Measurements from ENCODE around the gene CDH4. TPM values are rescaled to one million over a fixed set of nuclear protein-coding genes. Genes with fewer than 3 reads are reported as not detected.

The CDH4 gene
- total RNA-seq, 2 donors from 2014 or later: 0.06 TPM; not detected in 1

DNA sequence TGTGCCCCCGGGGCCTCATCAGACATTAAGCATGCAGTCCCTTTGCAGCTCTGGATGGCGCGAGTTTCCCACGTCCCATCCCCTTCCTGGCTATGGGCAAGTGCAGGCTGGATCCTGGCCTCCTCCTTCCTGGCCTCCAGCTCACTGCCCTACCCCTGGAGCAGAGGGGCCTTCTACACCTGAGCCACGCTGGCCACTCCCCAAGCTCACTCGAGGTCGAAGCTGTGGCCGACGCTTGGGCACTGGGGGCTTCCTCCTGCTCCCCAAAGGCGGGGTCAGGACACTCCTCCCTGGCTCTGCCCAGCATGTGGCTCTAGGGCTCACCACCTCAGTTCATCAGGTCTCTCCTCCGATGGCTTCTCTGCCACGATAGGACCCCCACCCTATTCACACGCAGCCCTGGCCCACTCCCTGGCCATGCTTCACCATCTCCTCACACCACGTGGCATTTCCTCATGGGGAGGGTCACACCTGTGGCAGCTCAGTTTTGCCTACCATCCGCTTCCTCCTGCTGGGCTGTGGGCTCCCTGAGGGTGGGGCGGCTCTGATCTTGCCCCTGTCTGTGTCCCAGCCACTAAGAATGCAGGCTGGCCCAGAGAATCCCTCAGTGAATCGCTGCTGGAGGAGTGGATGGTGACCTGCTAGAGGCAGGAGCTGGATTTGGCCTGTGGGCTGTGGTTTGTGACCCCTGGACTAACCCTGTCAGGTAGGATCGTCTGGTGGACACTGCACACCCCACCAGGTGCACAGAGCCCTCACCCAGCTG, 532.9 kb downstream of the CDH4 start:
- intact Hi-C loops (cut with DNase I, micrococcal nuclease): no loop called here
- ATAC-seq (no peak), DNase-seq (no peak)

DNA sequence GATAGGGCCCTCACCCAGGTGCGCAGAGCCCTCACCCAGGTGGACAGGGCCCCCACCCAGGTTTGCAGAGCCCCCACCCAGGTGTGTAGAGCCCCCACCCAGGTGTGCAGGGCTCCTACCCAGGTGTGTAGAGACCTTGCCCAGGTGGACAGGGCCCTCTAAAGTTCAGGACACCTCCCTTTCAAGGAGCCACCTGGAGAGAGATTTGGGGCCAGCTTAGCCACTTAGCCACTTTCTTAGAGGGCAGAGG, 533.4 kb downstream of the CDH4 start:
- ATAC-seq: no peak
- intact Hi-C loops (cut with DNase I, micrococcal nuclease): no loop called here

DNA sequence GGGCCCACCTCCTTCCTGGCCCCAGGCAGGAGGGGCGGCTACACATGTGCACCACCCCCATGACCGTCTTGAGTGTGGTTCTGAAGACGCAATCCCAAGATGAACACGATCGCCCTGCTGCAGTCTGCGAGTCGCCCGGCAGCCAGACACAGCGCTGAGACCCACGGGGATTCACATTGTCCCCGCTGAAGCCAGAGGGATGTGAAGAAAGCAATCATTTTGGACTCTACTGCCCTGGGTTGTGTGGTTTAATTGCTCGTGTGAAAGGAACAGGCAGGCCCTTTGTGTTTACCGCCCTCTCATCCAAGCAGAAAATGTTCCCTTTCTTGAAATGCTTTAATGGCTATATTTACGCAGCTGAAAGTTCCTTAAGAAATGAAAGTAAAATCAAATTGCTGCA, 534.2 kb downstream of the CDH4 start:
- ATAC-seq: no peak
- intact Hi-C loops (cut with DNase I, micrococcal nuclease): no loop called here
- DNase-seq: no peak

More for the DNA sequence above, 533.4 kb downstream of the CDH4 start:
- DNase-seq: no peak

DNA sequence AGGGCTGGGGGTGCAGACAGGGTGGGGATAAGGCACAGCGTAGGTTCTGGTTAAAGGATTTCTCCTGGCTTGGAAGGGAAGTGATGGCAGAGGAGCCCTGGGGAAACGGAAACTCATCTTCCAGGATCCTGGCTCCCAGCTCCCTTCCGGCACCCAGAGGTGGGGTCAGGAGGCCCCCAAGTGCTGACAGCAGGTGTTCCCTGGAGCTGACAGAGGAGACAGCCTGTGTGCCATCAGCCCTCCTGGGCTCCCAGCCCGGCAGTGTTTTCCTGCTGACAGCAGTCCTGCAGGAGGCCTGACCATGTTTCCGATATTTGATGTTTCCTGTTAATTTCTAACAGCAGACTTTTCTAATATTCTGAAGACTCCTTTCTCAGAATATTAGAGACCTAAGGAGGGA, 536.3 kb downstream of the CDH4 start:
- intact Hi-C loops (cut with DNase I, micrococcal nuclease): no loop called here
- no peak for ATAC-seq
- no peak for DNase-seq

DNA sequence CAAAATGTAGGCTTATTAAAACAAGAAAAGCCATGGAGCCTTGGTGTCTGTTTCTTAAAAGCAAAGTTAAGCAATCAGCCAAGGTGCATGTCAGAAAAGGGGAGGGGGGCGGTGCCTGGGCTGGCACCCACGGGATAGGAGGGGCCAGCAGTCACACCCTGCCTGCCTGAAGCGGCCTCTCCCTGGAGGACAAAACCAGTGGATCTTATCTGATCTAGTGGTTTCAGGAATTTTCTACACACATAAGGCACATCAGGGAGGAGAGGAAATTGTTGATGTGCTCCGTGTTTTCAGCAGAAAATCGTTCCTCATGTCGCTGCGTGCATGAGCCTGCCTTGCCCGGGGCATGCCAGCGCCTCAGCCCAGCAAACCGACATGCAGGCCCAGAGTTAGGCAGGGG, 537.3 kb downstream of the CDH4 start:
- DNase-seq: no peak
- intact Hi-C loops (cut with DNase I, micrococcal nuclease): no loop called here
- ATAC-seq: no peak

DNA sequence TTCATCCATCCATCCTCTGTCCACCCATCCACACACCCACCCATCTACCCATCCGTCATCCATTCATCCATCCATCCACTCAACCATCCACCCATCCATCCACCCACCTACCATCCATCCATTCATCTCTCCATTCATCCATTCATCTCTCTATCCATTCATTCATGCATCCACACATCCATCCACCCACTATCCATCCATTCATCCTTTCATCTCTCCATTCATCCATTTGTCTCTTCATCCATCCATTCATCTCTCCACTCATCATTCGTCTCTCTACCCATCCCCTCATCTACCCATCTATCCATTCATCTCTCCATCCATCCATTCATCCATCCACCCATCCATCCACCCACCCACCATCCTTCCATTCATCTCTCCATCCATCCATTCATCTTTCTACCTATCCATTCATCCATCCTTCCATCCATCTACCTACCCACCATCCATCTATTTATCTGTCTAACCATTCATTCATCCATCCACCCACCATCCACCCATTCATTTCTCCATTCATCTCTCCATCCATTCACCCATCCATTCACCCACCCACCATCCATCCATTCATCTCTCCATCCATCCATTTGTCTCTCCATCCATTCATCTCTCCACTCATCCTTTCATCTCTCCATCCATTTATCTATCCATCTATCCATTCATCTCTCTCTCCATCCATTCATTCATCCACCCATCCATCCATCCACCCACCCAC, 538.2 kb downstream of the CDH4 start:
- intact Hi-C loops (cut with DNase I, micrococcal nuclease): no loop called here
- ATAC-seq (no peak), DNase-seq (no peak)

DNA sequence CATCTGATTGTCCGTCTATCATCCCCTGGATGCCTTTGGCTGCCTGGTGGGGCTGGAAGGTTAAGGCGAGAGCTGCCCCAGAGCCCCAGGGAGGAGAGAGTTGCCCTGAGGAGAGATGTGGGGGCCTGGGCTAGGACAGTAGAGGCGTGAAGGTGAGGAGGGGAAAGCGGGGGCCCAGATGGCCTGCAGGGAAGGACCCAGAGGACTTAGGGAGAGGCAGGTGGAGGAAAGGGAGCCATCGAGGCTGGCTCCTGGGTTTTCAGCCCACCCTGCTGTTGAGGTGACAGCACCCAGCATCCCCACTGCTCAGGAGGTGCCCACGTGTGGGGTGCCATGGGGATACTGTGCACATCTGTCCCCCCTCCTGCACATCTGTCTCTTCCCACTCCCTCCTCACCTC, 539.9 kb downstream of the CDH4 start:
- no peak for DNase-seq
- no peak for ATAC-seq
- intact Hi-C loops (cut with DNase I, micrococcal nuclease): no loop called here

DNA sequence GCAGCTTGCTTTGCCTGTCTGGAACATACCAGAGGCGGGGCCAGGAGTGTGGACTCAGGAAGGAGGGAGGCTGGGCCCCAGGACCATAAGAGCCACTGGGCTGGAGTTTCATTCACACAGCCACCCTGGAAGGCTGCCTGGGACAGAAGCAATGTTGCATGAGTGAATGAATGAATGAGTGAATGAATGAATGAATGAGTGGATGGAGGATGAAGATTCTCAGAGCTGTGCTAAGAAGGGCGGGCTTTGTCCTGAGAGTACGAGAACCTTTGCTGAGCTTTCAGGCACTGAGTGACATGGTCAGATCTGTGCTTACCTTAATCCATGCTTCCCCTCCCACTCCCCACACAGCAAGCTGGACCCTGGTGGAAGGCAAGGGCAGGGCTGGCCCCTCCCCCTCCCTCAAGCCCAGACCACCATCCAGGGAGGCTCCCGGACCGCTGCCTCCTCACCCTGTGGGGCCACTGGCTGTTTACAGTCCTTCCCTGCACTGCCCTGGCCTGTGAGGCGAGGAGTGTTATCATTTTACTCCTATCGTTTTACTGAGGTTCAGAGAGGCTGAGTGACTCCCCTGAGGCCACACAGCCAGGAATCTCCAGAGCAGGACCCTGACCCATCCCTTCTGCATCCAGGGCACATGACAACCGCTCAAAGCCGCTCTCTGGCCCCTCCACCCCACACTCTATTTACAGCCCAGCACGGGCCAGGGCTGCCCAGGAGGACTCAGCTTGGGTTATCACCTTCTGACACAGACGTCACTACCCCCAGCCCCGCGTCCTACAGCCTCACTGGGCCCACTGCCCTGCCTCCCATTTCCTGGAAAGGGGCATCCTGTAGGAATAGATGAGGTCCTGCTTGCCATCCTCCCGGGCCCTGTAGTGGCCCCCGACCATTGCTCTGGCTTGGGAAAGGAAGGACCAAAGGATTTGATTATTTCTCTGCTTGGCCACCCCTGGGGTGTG, 543.9 kb downstream of the CDH4 start:
- intact Hi-C loops (cut with DNase I, micrococcal nuclease): no loop called here
- ATAC-seq (no peak), DNase-seq (no peak)

DNA sequence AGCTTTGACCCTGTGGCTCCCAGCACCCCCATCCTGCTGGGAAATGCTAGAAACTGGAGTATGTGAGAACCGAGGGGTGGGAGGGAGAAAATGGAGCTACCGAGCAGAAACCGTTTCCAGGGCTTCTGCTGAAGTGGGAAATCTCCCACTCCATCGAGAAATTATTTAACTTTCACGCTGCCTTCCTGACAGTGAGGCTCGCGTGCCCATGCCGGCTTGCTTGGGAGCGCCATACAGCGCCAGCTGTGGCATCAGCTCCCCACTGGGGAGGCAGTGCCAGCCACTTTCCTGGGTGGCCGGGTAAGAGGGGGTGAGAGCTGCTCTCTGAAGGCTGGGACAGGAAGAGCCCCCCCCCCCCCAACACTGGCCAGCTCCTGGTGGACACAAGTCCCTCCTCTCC, 544.7 kb downstream of the CDH4 start:
- ATAC-seq: no peak
- no peak for DNase-seq
- intact Hi-C loops (cut with DNase I, micrococcal nuclease): no loop called here

DNA sequence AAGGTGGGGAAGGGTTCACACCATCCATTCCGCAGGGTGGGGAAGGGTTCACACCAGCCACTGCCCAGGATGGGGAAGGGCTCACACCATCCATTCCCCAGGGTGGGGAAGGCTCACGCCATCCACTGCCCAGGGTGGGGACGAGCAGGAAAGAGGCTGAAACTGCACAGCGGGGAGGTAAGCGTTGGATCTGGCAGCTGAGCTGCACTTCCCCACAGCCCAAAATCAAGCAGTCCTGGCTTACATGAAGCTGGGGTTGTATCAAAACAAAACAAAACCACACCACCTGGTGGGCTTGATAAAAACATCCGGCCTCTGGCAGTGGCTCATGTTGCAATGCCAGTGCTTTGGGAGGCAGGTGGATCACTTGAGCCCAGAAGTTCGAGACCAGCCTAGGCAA, 545.1 kb downstream of the CDH4 start:
- intact Hi-C loops (cut with DNase I, micrococcal nuclease): no loop called here
- DNase-seq (no peak), ATAC-seq (no peak)

DNA sequence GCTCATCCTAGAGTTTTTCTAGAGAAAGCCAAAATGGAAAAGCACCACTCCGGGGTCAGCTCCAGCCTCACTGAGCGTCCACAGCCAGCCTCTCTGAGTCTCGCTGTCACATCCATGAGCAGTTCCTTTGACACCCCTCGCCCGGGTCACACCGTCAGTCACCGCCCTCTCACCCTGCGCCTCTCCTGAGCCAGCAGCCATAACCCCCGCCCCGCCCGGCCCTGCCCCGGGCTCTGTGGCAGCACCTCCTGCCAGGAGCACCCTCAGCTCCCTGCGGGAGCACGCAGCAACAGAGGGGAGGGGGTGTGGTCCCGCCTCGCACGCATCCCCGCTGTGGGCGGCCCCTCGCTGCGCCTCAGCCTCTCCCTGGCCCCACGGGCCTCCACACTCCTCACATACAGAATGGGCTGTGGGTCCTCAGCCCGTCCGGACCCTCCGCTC, 545.9 kb downstream of the CDH4 start:
- intact Hi-C loops (cut with DNase I, micrococcal nuclease): no loop called here
- DNase-seq (no peak), ATAC-seq (no peak)

DNA sequence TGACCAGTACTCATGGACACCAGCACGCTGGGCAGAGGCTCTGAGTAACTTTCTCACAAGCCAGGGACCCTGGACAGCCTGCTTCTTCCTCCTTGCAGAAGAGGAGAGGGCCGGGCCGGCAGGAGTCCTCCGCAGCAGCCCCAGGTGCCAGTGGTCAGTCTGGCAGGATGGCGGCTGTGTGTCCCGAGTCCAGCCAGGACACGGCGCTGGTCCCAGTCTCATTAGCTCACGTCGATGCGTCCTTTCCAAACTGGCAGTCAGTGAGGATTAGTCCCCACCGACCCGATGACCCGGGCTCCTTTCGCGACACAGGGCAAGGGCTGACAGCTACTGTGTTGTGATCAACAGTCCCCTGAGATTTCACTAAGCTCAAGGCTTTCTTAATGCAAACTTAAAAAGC, 546.6 kb downstream of the CDH4 start:
- ATAC-seq (no peak), DNase-seq (no peak)
- intact Hi-C loops (cut with DNase I, micrococcal nuclease): no loop called here

DNA sequence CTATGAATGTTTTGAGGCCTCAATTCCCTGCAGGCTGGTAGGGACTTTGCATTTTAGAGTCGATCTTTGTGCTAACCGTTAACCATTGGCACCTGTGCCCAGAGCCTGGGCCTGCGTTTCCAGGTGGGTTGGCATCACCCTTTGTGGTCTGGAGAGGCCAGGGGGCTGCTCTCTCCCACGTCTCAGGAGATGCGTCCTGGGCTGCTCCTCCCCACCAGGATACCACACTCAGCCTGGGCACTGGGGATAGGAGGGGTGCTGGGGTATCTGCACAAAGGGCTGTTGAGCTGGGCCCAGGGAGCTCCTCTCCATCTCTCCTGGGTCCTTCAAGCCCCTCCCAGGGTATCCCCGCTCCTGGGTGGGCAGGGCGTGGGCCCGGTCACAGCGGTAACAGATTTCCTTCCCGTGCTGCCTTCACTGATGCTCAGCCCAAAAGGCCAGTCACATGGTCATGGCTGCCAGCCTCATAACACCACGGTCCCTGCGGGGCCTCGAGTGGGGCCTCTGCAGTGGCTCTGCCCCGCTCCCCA, 547.4 kb downstream of the CDH4 start:
- intact Hi-C loops (cut with DNase I, micrococcal nuclease): no loop called here
- DNase-seq (no peak), ATAC-seq (no peak)

DNA sequence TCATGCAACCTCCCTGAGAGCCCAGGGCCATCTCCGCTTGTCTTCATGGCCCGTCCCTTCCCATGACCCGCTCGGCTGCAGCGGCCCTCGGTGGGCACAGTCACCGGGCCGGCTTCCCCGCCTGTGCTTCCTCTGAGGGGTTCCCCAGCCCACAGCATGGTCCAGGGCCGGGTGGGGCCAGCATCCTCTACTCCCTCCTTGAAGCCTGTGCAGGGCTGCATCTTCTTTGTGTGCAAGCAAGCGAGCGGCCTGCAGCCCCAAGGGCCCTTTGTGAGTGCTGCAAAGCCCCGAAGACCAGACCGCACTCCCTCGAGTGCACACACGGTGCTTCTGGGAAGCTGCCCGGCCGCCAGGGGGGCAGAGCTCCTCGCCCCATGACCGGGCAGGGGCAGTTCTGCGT, 547.9 kb downstream of the CDH4 start:
- DNase-seq: no peak
- ATAC-seq: no peak
- intact Hi-C loops (cut with DNase I, micrococcal nuclease): no loop called here

DNA sequence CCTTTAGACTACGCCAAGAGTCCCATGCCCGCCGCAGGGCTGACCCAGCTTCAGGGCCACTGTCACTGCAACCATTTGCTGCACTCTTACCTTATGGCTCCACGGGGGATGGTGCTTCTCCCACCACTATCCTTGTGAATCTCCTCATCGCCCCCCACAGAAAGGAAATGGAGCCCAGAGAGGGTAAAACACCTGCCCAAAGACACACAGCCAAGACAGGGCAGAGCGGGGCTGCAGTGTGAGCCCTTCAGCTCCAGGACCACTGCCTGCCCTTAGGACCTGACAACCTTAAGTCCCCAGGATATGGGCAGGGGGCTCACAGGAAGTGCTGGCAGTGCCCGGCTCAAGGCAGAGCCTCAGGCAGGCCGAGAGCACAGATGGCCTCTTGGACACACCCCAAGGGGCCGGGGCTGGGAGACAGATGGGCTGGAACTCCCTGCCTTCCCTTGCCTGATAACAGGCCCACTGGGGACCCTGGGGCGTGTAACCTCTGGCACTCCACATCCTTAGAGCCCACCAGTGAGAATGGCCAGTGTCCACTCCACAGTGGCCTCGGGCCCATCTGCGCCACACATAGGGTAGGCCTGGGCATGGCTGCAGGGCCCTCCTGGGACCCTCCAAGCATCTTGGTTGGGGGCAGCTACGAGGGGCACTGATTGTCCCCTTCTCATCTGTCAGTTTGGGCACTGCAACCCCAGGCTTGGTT, 548.5 kb downstream of the CDH4 start:
- intact Hi-C loops (cut with DNase I, micrococcal nuclease): no loop called here
- DNase-seq (no peak), ATAC-seq (no peak)

DNA sequence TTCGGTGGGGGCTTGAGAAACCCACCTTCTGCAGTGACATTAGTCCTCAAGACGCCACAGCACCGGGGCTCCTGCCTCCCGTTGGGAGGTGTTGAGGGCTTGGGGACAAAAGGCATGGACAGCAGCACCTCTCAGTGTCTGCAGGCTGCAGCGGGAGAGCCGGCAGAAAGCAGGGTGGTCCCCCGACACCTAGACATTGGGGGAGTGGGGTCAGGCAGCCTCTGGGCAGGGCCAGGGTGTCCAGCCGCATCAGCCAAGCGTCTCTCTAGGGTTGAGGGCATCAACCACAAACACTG, 549.0 kb downstream of the CDH4 start:
- DNase-seq: no peak
- no peak for ATAC-seq
- intact Hi-C loops (cut with DNase I, micrococcal nuclease): no loop called here

DNA sequence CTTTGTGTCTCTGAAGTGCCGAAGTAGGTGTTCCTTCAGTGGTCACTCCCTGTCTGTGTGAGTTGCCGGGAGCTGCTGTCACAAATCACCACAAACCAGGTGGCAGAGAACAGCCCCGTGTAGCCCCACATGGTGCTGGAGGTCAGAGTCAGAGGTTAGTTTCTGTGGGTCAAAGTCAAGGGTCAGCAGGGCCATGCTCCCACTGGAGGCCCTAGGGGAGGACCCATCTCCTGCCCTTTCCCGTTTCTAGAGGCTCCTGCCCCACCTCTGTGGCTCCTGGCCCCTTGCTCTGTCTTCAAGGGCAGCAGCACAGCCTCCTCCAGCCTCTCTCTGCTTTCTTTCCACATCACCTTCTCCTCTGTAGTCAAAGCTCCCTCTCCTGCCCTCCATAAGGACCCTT, 549.4 kb downstream of the CDH4 start:
- intact Hi-C loops (cut with DNase I, micrococcal nuclease): no loop called here
- ATAC-seq: no peak
- no peak for DNase-seq

DNA sequence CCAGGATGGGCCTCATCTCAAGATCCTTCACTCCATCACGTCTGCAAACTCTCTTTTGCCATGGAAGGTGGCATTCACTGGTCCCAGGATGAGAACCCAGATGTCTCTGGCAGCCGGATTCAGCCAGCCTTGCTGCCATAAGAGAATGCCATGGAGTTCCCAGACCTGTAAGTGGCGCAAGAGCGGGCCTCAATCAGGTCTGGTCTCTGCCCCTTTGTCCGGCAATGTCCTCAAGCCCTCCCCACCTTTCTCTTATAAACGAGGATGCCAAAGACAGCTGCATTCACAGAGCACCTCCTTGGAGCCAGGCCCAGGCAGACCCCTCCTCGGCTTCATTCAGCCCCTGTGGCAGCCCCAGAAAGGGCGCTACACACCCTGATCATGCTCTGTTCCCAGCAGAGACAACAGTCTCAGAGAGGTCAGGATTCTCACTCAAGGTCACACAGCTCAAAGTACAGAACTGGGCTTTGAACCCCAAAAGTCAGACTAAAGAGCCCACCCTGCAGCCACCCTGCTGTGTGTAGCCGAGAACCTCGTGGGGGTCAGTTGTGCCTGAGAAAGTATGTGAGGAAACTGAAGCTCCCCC, 549.9 kb downstream of the CDH4 start:
- intact Hi-C loops (cut with DNase I, micrococcal nuclease): no loop called here
- no peak for DNase-seq
- no peak for ATAC-seq

DNA sequence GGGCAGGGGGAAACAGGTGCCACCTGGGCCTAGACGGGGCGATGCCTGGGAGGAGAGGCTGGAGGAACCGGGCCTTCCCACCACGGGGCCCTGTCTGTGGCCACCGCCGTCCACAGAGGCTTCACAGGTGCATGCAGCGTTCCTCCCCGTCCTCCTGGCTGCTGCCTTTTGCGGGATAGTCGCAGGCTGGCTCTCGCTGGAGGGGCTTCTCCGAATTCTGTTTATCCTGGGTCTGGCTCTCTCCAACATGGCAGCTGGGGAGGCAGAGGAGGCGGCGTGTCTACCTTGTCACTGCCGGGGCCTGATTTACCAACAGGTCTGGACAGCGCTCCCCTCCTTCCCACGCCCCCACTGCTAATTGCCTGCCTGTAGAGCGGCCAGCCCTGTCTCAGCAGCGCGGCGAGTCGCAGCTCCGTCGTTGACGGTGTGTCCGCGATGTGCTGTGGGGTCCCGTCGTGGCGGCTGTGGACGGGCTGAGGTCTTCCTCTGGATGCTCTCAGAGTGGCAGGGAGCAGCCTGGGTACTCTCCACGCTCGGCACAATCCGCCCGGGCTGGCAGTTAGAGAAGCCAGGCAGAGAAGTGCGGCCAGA, 550.8 kb downstream of the CDH4 start:
- DNase-seq (no peak), ATAC-seq (no peak)
- intact Hi-C loops (cut with DNase I, micrococcal nuclease): no loop called here
